PC-3 (cell line): Measurements from ENCODE around the gene ZKSCAN2. TPM values are rescaled to one million over a fixed set of nuclear protein-coding genes. Genes with fewer than 3 reads are reported as not detected.
A peak's percentile ranks its signal among the peaks of the same experiment; 100 is the strongest.

ENCODE experiments used
- ATAC-seq: fragments of 200-7000 bp; cut with Tn5 transposase; 2 replicates; pipeline ENCODE4 v1.9.1; 2020; ENCODE audit warnings: mild to moderate bottlenecking, moderate library complexity
- BruUV-seq: library from RNA; stranded (reverse); fragments of 400-500 nt; replicated peaks from 2 replicates; lab custom pipeline; 2021; lab: Mats Ljungman, UMichigan
- CTCF ChIA-PET: fragments of 300-600 bp; sonication (Branson Sonifier 250); formaldehyde crosslinking; loops from one replicate; lab custom pipeline; 2022; ENCODE audit warnings: antibody characterized with exemption; lab: Charles Lee
- POLR2A ChIA-PET: fragments of 300-600 bp; sonication (Branson Sonifier 250); formaldehyde crosslinking; loops from one replicate; lab custom pipeline; 2022; ENCODE audit warnings: antibody characterized with exemption; ENCODE audit not compliant: unreplicated experiment; lab: Charles Lee
- DNase-seq: peaks from one replicate; pipeline ENCODE4 v3.0.0-alpha.2; 2015
- H2AFZ ChIP-seq: fragments of 300-600 bp; sonication (generic); 2 replicates; pipeline ENCODE4 v1.6.0; 2016; ENCODE audit warnings: antibody characterized with exemption, low read length
- H3F3A ChIP-seq: fragments of 300-600 bp; sonication (generic); one replicate; pipeline ENCODE4 v1.6.0; 2017; ENCODE audit warnings: antibody characterized with exemption, low read length, control low read depth, mild to moderate bottlenecking; ENCODE audit not compliant: unreplicated experiment
- H3K27ac ChIP-seq: fragments of 300-600 bp; sonication (generic); 2 replicates; pipeline ENCODE4 v1.5.1; 2016; ENCODE audit warnings: mild to moderate bottlenecking, low read length
- H3K27me3 ChIP-seq: fragments of 300-600 bp; sonication (generic); 2 replicates; pipeline ENCODE4 v1.6.1; 2016; ENCODE audit warnings: low read length, mixed read lengths
- H3K36me3 ChIP-seq: fragments of 300-600 bp; sonication (generic); 2 replicates; pipeline ENCODE4 v1.6.1; 2016; ENCODE audit warnings: low read depth, mixed run types, low read length, mixed read lengths
- H3K4me1 ChIP-seq: fragments of 300-600 bp; sonication (generic); 2 replicates; pipeline ENCODE4 v1.5.1; 2016; ENCODE audit warnings: low read length; ENCODE audit not compliant: insufficient read depth
- H3K4me2 ChIP-seq: fragments of 300-600 bp; sonication (generic); 2 replicates; pipeline ENCODE4 v1.6.0; 2016; ENCODE audit warnings: low read length
- H3K4me3 ChIP-seq: fragments of 300-600 bp; sonication (generic); 2 replicates; pipeline ENCODE4 v1.5.1; 2016; ENCODE audit warnings: mild to moderate bottlenecking, low read length, mixed read lengths
- H3K79me2 ChIP-seq: fragments of 300-600 bp; sonication (generic); 2 replicates; pipeline ENCODE4 v1.6.1; 2017; ENCODE audit warnings: low read length, mixed read lengths
- H3K9ac ChIP-seq: fragments of 300-600 bp; sonication (generic); 2 replicates; pipeline ENCODE4 v1.6.0; 2016; ENCODE audit warnings: mild to moderate bottlenecking, low read length
- H3K9me2 ChIP-seq: fragments of 300-600 bp; sonication (generic); replicated peaks from 2 replicates; pipeline ENCODE4 v1.6.1; 2016; ENCODE audit warnings: mixed run types, low read length, mixed read lengths
- H3K9me3 ChIP-seq: fragments of 300-600 bp; sonication (generic); 2 replicates; pipeline ENCODE4 v1.6.1; 2016; ENCODE audit warnings: low read length, mixed read lengths
- H4K20me1 ChIP-seq: fragments of 300-600 bp; sonication (generic); 2 replicates; pipeline ENCODE4 v1.6.1; 2016; ENCODE audit warnings: low read length, mixed read lengths
- EZH2 ChIP-seq: fragments of 300-600 bp; sonication (generic); IDR thresholded peaks from one replicate; pipeline ENCODE4 v1.6.1; 2017; ENCODE audit warnings: antibody characterized with exemption, mild to moderate bottlenecking, low read length; ENCODE audit not compliant: unreplicated experiment
- EZH2phosphoT487 ChIP-seq: fragments of 300-600 bp; sonication (generic); IDR thresholded peaks from 2 replicates; pipeline ENCODE4 v1.6.1; 2018; ENCODE audit warnings: mild to moderate bottlenecking, antibody characterized with exemption, low read length, borderline replicate concordance
- intact Hi-C: fragments of 100-400 bp; cut with micrococcal nuclease; formaldehyde crosslinking; loops from 2 replicates; pipeline ENCODE4 v1.9.0; 2023
- total RNA-seq: library from RNA; depleted of rRNA; stranded (reverse); fragments of >200 nt; gene quantifications from 2 replicates; pipeline ENCODE4 v1.2.3, GENCODE V29; 2014
- TF ChIP-seq, protein P1 (sequence below): fragments of 300-600 bp; sonication (generic); conservative IDR thresholded peaks from 2 replicates; pipeline ENCODE4 v1.5.1; 2017; ENCODE audit warnings: antibody characterized with exemption, low read depth, mild to moderate bottlenecking, low read length

Gene ZKSCAN2
- total RNA-seq, 1 experiment from 2014 or later: 2.6 TPM

GRCh38 chr16:25210758-25211157 lies 46.9 kb downstream of the ZKSCAN2 start:
- Histone ChIP-seq H3K27ac (no peak overlapping the region), H3K4me1 (no peaks in the 10 kb centered on the region), H3K79me2 (no peaks in the 10 kb centered on the region), H3K27me3 (no peaks in the 10 kb centered on the region), H3K9ac (no peak overlapping the region), H3K4me2 (no peak overlapping the region), H3K4me3 (no peak overlapping the region), H3K36me3 (no peaks in the 10 kb centered on the region), H3K9me2 (no peaks in the 10 kb centered on the region), H4K20me1 (no peaks in the 10 kb centered on the region), H3K9me3 (no peaks in the 10 kb centered on the region), H2AFZ (no peak overlapping the region), H3F3A (no peaks in the 10 kb centered on the region)
- TF ChIP-seq EZH2phosphoT487: no peak
- TF ChIP-seq, protein P1, sequence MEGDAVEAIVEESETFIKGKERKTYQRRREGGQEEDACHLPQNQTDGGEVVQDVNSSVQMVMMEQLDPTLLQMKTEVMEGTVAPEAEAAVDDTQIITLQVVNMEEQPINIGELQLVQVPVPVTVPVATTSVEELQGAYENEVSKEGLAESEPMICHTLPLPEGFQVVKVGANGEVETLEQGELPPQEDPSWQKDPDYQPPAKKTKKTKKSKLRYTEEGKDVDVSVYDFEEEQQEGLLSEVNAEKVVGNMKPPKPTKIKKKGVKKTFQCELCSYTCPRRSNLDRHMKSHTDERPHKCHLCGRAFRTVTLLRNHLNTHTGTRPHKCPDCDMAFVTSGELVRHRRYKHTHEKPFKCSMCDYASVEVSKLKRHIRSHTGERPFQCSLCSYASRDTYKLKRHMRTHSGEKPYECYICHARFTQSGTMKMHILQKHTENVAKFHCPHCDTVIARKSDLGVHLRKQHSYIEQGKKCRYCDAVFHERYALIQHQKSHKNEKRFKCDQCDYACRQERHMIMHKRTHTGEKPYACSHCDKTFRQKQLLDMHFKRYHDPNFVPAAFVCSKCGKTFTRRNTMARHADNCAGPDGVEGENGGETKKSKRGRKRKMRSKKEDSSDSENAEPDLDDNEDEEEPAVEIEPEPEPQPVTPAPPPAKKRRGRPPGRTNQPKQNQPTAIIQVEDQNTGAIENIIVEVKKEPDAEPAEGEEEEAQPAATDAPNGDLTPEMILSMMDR: no peak
- no peak for TF ChIP-seq EZH2
- DNase-seq: peak; percentile 50
- no TSS peak for BruUV-seq
- POLR2A ChIA-PET: no interaction called here
- CTCF ChIA-PET: interaction anchor here (0.6 to 1.1 kb wide), 2 partner anchors 14 to 21 kb away, joined by 3 to 5 read pairs; no protein-coding TSS in a partner anchor
- intact Hi-C loops: no loop called here
- ATAC-seq: peak; percentile 51; the same call in 1 of the 2 replicates

GRCh38 chr16:25199457-25199856 lies 58.2 kb downstream of the ZKSCAN2 start:
- no peak overlapping the region for H3K4me2 ChIP-seq
- H3K36me3 ChIP-seq: no peaks in the 10 kb centered on the region
- no peak for DNase-seq
- H2AFZ ChIP-seq: no peak overlapping the region
- intact Hi-C loops: no loop called here
- ChIA-PET CTCF (no interaction called here), POLR2A (no interaction called here)
- no peak overlapping the region for H3K27ac ChIP-seq
- no TSS peak for BruUV-seq
- H3F3A ChIP-seq: no peaks in the 10 kb centered on the region
- no peaks in the 10 kb centered on the region for H3K27me3 ChIP-seq
- H3K4me1 ChIP-seq: peaks cover 10% of the 10 kb centered on the region
- no peak overlapping the region for H3K4me3 ChIP-seq
- no peaks in the 10 kb centered on the region for H3K9me2 ChIP-seq
- H3K9ac ChIP-seq: no peak overlapping the region
- H3K79me2 ChIP-seq: no peaks in the 10 kb centered on the region
- H4K20me1 ChIP-seq: no peaks in the 10 kb centered on the region
- TF ChIP-seq, protein P1: no peak
- TF ChIP-seq EZH2 (no peak), EZH2phosphoT487 (no peak)
- no peak for ATAC-seq
- H3K9me3 ChIP-seq: no peaks in the 10 kb centered on the region

- peak; percentile 87 for DNase-seq
- ATAC-seq: peak; percentile 82
- H4K20me1 ChIP-seq: no peaks in the 10 kb centered on the region
- H2AFZ ChIP-seq: no peak overlapping the region
- H3K27me3 ChIP-seq: no peaks in the 10 kb centered on the region
- POLR2A ChIA-PET: no interaction called here
- no peak overlapping the region for H3K4me3 ChIP-seq
- H3K9me3 ChIP-seq: no peaks in the 10 kb centered on the region
- 0 out of 2 replicates have a peak overlapping the region, but pooled peaks have one; percentile 13 for H3K4me2 ChIP-seq
- H3K4me1 ChIP-seq: peaks cover 10% of the 10 kb centered on the region
- H3F3A ChIP-seq: no peaks in the 10 kb centered on the region
- H3K79me2 ChIP-seq: no peaks in the 10 kb centered on the region
- no peaks in the 10 kb centered on the region for H3K9me2 ChIP-seq
- H3K36me3 ChIP-seq: no peaks in the 10 kb centered on the region
- CTCF ChIA-PET: no interaction called here
- H3K9ac ChIP-seq: no peak overlapping the region
- BruUV-seq: no TSS peak
- peak overlapping the region; percentile 36 for H3K27ac ChIP-seq
- intact Hi-C loops: no loop called here
- TF ChIP-seq EZH2 (no peak), EZH2phosphoT487 (no peak)
- TF ChIP-seq, protein P1: no peak
Measured at GRCh38 chr16:25198021-25198420, 59.6 kb downstream of the ZKSCAN2 start.
